HepG2 (cell line): ENCODE measurements around the gene SLC28A3. TPM values are rescaled to one million over a fixed set of nuclear protein-coding genes. Genes with fewer than 3 reads are reported as not detected.

Source experiments
- ATAC-seq: fragments of 200-7000 bp; cut with Tn5 transposase; 3 replicates; pipeline ENCODE4 v1.9.1; 2020; ENCODE audit warnings: mild to moderate bottlenecking, moderate library complexity
- BruUV-seq: library from RNA; stranded (reverse); fragments of 400-500 nt; replicated peaks from 2 replicates; lab custom pipeline; 2021; lab: Mats Ljungman, UMichigan
- CTCF ChIA-PET: fragments of 300-600 bp; formaldehyde crosslinking; extraction: SDS; loops from one replicate; lab custom pipeline; 2021; ENCODE audit warnings: low total read pairs, inconsistent platforms, low intra/inter-chr PET ratio; lab: Yijun Ruan, JAX
- POLR2A ChIA-PET: fragments of 350-600 bp; sonication (Branson Sonifier 250); formaldehyde crosslinking; loops from one replicate; lab custom pipeline; 2020; ENCODE audit warnings: antibody characterized with exemption, inconsistent platforms; lab: Yijun Ruan, JAX
- DNase-seq: peaks from one replicate; pipeline ENCODE4 v3.0.0-alpha.2; 2015; ENCODE audit warnings: low spot score
- FAIRE-seq: peaks from 3 replicates; lab custom pipeline; 2011; peaks lifted over from hg19 to GRCh38; lab: Jason Lieb, UNC
- H2AFZ ChIP-seq: one replicate; pipeline ENCODE4 v1.6.1; 2011; ENCODE audit warnings: low read length, inconsistent platforms
- H3K27ac ChIP-seq: fragments of 300-600 bp; 3 replicates; pipeline ENCODE4 v1.8.0; 2011; ENCODE audit warnings: mixed run types, mild to moderate bottlenecking, mixed read lengths, low read length, inconsistent platforms; ENCODE audit not compliant: insufficient read depth; ENCODE audit errors: extremely low read length
- H3K27me3 ChIP-seq, 2 experiments: fragments of 200-600 bp in 1 of 2; 2 replicates in 1 of 2; 3 replicates in 1 of 2; pipeline versions ENCODE4 v1.6.0 to v1.8.0; 2011; ENCODE audit warnings: low read length in 2 of 2, mild to moderate bottlenecking in 2 of 2, moderate library complexity in 2 of 2, inconsistent platforms in 1 of 2; ENCODE audit not compliant: insufficient read depth in 2 of 2, control insufficient read depth in 1 of 2
- H3K36me3 ChIP-seq, 2 experiments: fragments of 200-600 bp in 1 of 2; replicated peaks in 1 of 2; 2 replicates in 1 of 2; 3 replicates in 1 of 2; pipeline versions ENCODE4 v1.5.1 to v1.8.0; 2011; ENCODE audit warnings: low read length in 2 of 2, inconsistent platforms in 1 of 2; ENCODE audit not compliant: insufficient read depth in 2 of 2, control insufficient read depth in 1 of 2
- H3K4me1 ChIP-seq: 2 replicates; pipeline ENCODE4 v1.5.1; 2012; ENCODE audit warnings: low read length, inconsistent platforms; ENCODE audit not compliant: insufficient read depth
- H3K4me2 ChIP-seq: 2 replicates; pipeline ENCODE4 v1.6.0; 2011; ENCODE audit warnings: low read depth, low read length, inconsistent platforms
- H3K4me3 ChIP-seq, 3 experiments: fragments of 200-600 bp in 1 of 3; sonication (generic), shearing (Covaris generic) in 1 of 3; replicated peaks in 1 of 3; 2 replicates each; pipeline ENCODE4 v1.5.1; 2011 to 2016; ENCODE audit warnings: low read length in 3 of 3, inconsistent platforms in 2 of 3, low read depth in 2 of 3, mild to moderate bottlenecking in 2 of 3, control low read depth in 1 of 3, mixed read lengths in 1 of 3; ENCODE audit not compliant: insufficient read depth in 1 of 3
- H3K79me2 ChIP-seq: one replicate; pipeline ENCODE4 v1.6.1; 2011; ENCODE audit warnings: low read length, inconsistent platforms; ENCODE audit not compliant: insufficient read depth
- H3K9ac ChIP-seq: 2 replicates; pipeline ENCODE4 v1.6.0; 2011; ENCODE audit warnings: mild to moderate bottlenecking, low read depth, low read length, inconsistent platforms; ENCODE audit not compliant: insufficient read depth
- H3K9me3 ChIP-seq: 2 replicates; pipeline ENCODE4 v1.5.1; 2012; ENCODE audit warnings: mild to moderate bottlenecking, low read length
- H4K20me1 ChIP-seq: 2 replicates; pipeline ENCODE4 v1.6.0; 2011; ENCODE audit warnings: inconsistent platforms, mild to moderate bottlenecking, low read length, moderate library complexity; ENCODE audit not compliant: insufficient read depth
- CBFB ChIP-seq: sonication (generic); formaldehyde crosslinking; IDR thresholded peaks from 2 replicates; pipeline ENCODE4 v1.4.0; 2020; ENCODE audit warnings: missing genetic modification reagents
- GFI1 ChIP-seq: sonication (generic); formaldehyde crosslinking; IDR thresholded peaks from 2 replicates; pipeline ENCODE4 v1.5.0; 2020; ENCODE audit warnings: missing genetic modification reagents, mild to moderate bottlenecking, borderline replicate concordance
- HCFC1 ChIP-seq: fragments of 150-350 bp; IDR thresholded peaks from 2 replicates; pipeline ENCODE4 v1.6.1; 2014; ENCODE audit warnings: low read depth, low read length
- HOXD1 ChIP-seq: sonication (generic); formaldehyde crosslinking; IDR thresholded peaks from 2 replicates; pipeline ENCODE4 v1.5.0; 2020; ENCODE audit warnings: missing genetic modification reagents
- MEF2D ChIP-seq: sonication (generic); formaldehyde crosslinking; IDR thresholded peaks from 2 replicates; pipeline ENCODE4 v1.5.1; 2020; ENCODE audit warnings: mild to moderate bottlenecking, missing genetic modification reagents
- MIXL1 ChIP-seq: IDR thresholded peaks from 2 replicates; pipeline ENCODE4 v1.6.1; 2016
- PRDM15 ChIP-seq: sonication (generic); formaldehyde crosslinking; IDR thresholded peaks from 2 replicates; pipeline ENCODE4 v1.4.0; 2020; ENCODE audit warnings: missing genetic modification reagents
- RFX1 ChIP-seq: fragments of 450-650 bp; IDR thresholded peaks from 2 replicates; pipeline ENCODE4 v1.6.1; 2017
- SAP130 ChIP-seq: IDR thresholded peaks from 2 replicates; pipeline ENCODE4 v1.6.1; 2016; ENCODE audit warnings: low read depth
- SCMH1 ChIP-seq: sonication (generic); formaldehyde crosslinking; IDR thresholded peaks from 2 replicates; pipeline ENCODE4 v1.9.0; 2021; ENCODE audit warnings: missing genetic modification reagents, mild to moderate bottlenecking, borderline replicate concordance
- SMARCC2 ChIP-seq: fragments of 450-650 bp; IDR thresholded peaks from 2 replicates; pipeline ENCODE4 v1.6.1; 2017; ENCODE audit warnings: antibody characterized with exemption, mild to moderate bottlenecking
- ZBTB7B ChIP-seq: sonication (generic); formaldehyde crosslinking; IDR thresholded peaks from 2 replicates; pipeline ENCODE4 v1.4.0; 2020; ENCODE audit warnings: missing genetic modification reagents
- ZNF260 ChIP-seq: sonication (generic); formaldehyde crosslinking; IDR thresholded peaks from 2 replicates; pipeline ENCODE4 v1.4.0; 2020; ENCODE audit warnings: missing genetic modification reagents, low read depth, mild to moderate bottlenecking, borderline replicate concordance
- ZNF431 ChIP-seq: sonication (generic); formaldehyde crosslinking; IDR thresholded peaks from 2 replicates; pipeline ENCODE4 v1.9.0; 2022; ENCODE audit warnings: missing genetic modification reagents, low read depth, mild to moderate bottlenecking, borderline replicate concordance
- WGBS: methylation state at CpG from one replicate; pipeline ENCODE4 v1.1.6; 2017; ENCODE audit warnings: low lambda C conversion rate; 5-methylcytosine and 5-hydroxymethylcytosine counted together
- in situ Hi-C: cut with HindIII; loops from 2 replicates; pipeline ENCODE4 v1.10.0; 2017; ENCODE audit warnings: low pct_unique_long_range_greater_than_20kb; ENCODE audit not compliant: extremely low pct_ligation_motif_present
- intact Hi-C: fragments of 100-400 bp; cut with micrococcal nuclease; formaldehyde crosslinking; loops from one replicate; pipeline ENCODE4 v1.10.0; 2022; ENCODE audit not compliant: unreplicated experiment
- polyA plus RNA-seq, 8 experiments: library from polyadenylated mRNA; depleted of rRNA in 3 of 8; stranded (reverse) in 7 of 8; unstranded in 1 of 8; fragments of >200 nt; fragmentation: Illumina TruSeq in 4 of 8; extraction: Trizol in 4 of 8; gene quantifications; 2 replicates each; pipeline versions ENCODE4 v1.2.1 to v1.2.3, GENCODE V29; 2011 to 2016; ENCODE audit warnings: low read depth in 4 of 8, missing spikeins in 1 of 8, mixed read lengths in 1 of 8; ENCODE audit not compliant: insufficient read depth in 1 of 8
- total RNA-seq, 5 experiments: library from RNA; depleted of rRNA; stranded (reverse); fragments of >200 nt; fragmentation: Illumina TruSeq; extraction: Trizol; gene quantifications; 2 replicates each; pipeline ENCODE4 v1.2.3, GENCODE V29; 2016; ENCODE audit warnings: low read depth in 1 of 5
- TF ChIP-seq, protein P1 (sequence below): sonication (generic); formaldehyde crosslinking; IDR thresholded peaks from 2 replicates; pipeline ENCODE4 v1.4.0; 2020; ENCODE audit warnings: missing genetic modification reagents, low read depth, mild to moderate bottlenecking, borderline replicate concordance

Gene SLC28A3
- total and polyA plus RNA-seq, 2 of the 13 experiments (the other 11 are each of a cell fraction or from before 2014, with no cell fraction given), result not detected

DNA sequence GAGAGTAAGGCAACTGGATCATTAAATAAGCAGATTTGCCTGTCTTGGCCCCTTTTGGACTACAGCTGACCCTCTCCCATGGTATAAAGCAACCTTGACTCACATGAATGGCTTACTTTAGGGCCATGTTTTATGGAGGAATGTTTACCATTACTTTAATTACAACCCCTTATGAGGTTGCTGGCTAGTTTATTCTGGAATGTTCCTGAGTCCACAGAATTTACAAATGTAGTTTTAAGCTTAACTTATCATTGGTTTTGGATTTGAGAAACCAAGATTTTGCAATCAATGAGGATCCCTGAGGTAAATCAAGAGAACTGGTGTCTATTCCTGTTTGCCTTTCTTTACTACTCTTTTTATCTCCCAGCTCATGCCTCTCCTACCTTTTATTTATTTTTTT is 15.7 kb downstream of the SLC28A3 start (continued):
- TF ChIP-seq PRDM15 (CRISPR knock-in tag) (no peak), SMARCC2 (no peak), CBFB (CRISPR knock-in tag) (no peak)

- H4K20me1 ChIP-seq, result no peaks in the 10 kb centered on the region
- H3K4me1 ChIP-seq, result no peaks in the 10 kb centered on the region
- ChIA-PET CTCF (no interaction called here), POLR2A (no interaction called here)
- H3K27me3 ChIP-seq, result peaks cover 0 to 3% of the 10 kb centered on the region in 2 experiments; a peak in 1 of 5 replicates
- no peak for FAIRE-seq
- 39% methylated on average over 2 of the region's 2 CpGs for WGBS
- in situ Hi-C loops (no loop called here), intact Hi-C loops (no loop called here)
- no peak overlapping the region for H2AFZ ChIP-seq
- no peak overlapping the region for H3K27ac ChIP-seq
- no peaks in the 10 kb centered on the region for H3K79me2 ChIP-seq
- H3K36me3 ChIP-seq, result no peaks in the 10 kb centered on the region
- H3K9me3 ChIP-seq, result no peaks in the 10 kb centered on the region
- no peak for ATAC-seq
- H3K4me3 ChIP-seq, result no peak overlapping the region
- no peak overlapping the region for H3K4me2 ChIP-seq
- DNase-seq, result no peak
- H3K9ac ChIP-seq, result no peak overlapping the region
- BruUV-seq, result no TSS peak
- TF ChIP-seq ZNF431 (CRISPR knock-in tag) (no peak), ZBTB7B (no peak), RFX1 (no peak), MIXL1 (no peak), GFI1 (no peak), PRDM15 (CRISPR knock-in tag) (no peak), SAP130 (CRISPR knock-in tag) (no peak), HOXD1 (no peak), MEF2D (CRISPR knock-in tag) (no peak), ZNF260 (CRISPR knock-in tag) (no peak), HCFC1 (no peak), SCMH1 (CRISPR knock-in tag) (no peak)
- TF ChIP-seq, protein P1, sequence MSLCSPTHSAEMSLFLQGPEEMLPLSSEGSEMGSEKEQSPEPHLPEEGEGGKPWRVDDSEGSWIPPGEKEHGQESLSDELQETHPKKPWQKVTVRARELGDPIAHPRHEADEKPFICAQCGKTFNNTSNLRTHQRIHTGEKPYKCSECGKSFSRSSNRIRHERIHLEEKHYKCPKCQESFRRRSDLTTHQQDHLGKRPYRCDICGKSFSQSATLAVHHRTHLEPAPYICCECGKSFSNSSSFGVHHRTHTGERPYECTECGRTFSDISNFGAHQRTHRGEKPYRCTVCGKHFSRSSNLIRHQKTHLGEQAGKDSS, result no peak
These were observed 16.7 kb downstream of the SLC28A3 start for GRCh38 chr9:84323858-84324257.
